ENCODE results near the gene TTLL11.

Gene TTLL11

GRCh38 chr9:122100756-122101155, 7.6 kb upstream of the TTLL11 start:
- no peak for ATAC-seq
- H3K4me3 Mint-ChIP-seq, result no peak overlapping the region
- no peaks in the 10 kb centered on the region for H3K4me1 Mint-ChIP-seq
- H3K27ac Mint-ChIP-seq, result no peak overlapping the region
- no peak for DNase-seq (ENCODE audit: low spot score in 2 of 2)
- no peaks in the 10 kb centered on the region for H3K36me3 Mint-ChIP-seq
- H3K9me3 Mint-ChIP-seq, result peaks cover 7% of the 10 kb centered on the region

- H3K4me3 Mint-ChIP-seq, result no peak overlapping the region
- ATAC-seq (peak; percentile 83), DNase-seq (ENCODE audit: low spot score in 2 of 2) (peak; percentile 69 to 83)
- H3K27ac Mint-ChIP-seq, result no peak overlapping the region
- H3K36me3 Mint-ChIP-seq, result no peaks in the 10 kb centered on the region
- peaks cover 11% of the 10 kb centered on the region for H3K4me1 Mint-ChIP-seq
- peaks cover 7% of the 10 kb centered on the region for H3K9me3 Mint-ChIP-seq
Observed at GRCh38 chr9:122099271-122099869, 6.3 kb upstream of the TTLL11 start.

- H3K4me3 Mint-ChIP-seq, result no peak overlapping the region
- ATAC-seq (no peak), DNase-seq (ENCODE audit: low spot score in 2 of 2) (no peak)
- no peak overlapping the region for H3K27ac Mint-ChIP-seq
- no peaks in the 10 kb centered on the region for H3K36me3 Mint-ChIP-seq
- no peaks in the 10 kb centered on the region for H3K9me3 Mint-ChIP-seq
- peaks cover 23% of the 10 kb centered on the region for H3K4me1 Mint-ChIP-seq
Observed at GRCh38 chr9:122097679-122098315, 4.7 kb upstream of the TTLL11 start.

GRCh38 chr9:122096620-122097415, 3.7 kb upstream of the TTLL11 start:
- no peak for DNase-seq (ENCODE audit: low spot score in 2 of 2)
- no peaks in the 10 kb centered on the region for H3K36me3 Mint-ChIP-seq
- H3K27ac Mint-ChIP-seq, result peak overlapping the region; percentile 9
- no peak for ATAC-seq
- no peaks in the 10 kb centered on the region for H3K9me3 Mint-ChIP-seq
- no peak overlapping the region for H3K4me3 Mint-ChIP-seq
- H3K4me1 Mint-ChIP-seq, result peaks cover 30% of the 10 kb centered on the region

GRCh38 chr9:122095010-122095767, 2.1 kb upstream of the TTLL11 start:
- peaks cover 43% of the 10 kb centered on the region for H3K4me1 Mint-ChIP-seq
- DNase-seq (ENCODE audit: low spot score in 2 of 2), result peak; percentile 18 to 76
- peak overlapping the region; percentile 83 for H3K4me3 Mint-ChIP-seq
- no peaks in the 10 kb centered on the region for H3K36me3 Mint-ChIP-seq
- H3K27ac Mint-ChIP-seq, result no peak overlapping the region
- ATAC-seq, result no peak
- no peaks in the 10 kb centered on the region for H3K9me3 Mint-ChIP-seq

GRCh38 chr9:122091682-122092592, 1.2 kb downstream of the TTLL11 start:
- Mint-ChIP-seq H3K4me1 (peaks cover 45% of the 10 kb centered on the region), H3K4me3 (peak overlapping the region; percentile 83), H3K36me3 (no peaks in the 10 kb centered on the region), H3K9me3 (no peaks in the 10 kb centered on the region), H3K27ac (peak overlapping the region; percentile 79)
- no peak for ATAC-seq
- DNase-seq (ENCODE audit: low spot score in 2 of 2), result peak in 1 of 2 donors; percentile 55

- no peak for DNase-seq (ENCODE audit: low spot score in 2 of 2)
- ATAC-seq, result no peak
- no peaks in the 10 kb centered on the region for H3K36me3 Mint-ChIP-seq
- H3K9me3 Mint-ChIP-seq, result no peaks in the 10 kb centered on the region
- H3K27ac Mint-ChIP-seq, result no peak overlapping the region
- H3K4me3 Mint-ChIP-seq, result peak overlapping the region; percentile 83
- H3K4me1 Mint-ChIP-seq, result peaks cover 45% of the 10 kb centered on the region
Observed at GRCh38 chr9:122090981-122091380, 2.1 kb downstream of the TTLL11 start.

- no peak for ATAC-seq
- H3K9me3 Mint-ChIP-seq, result no peaks in the 10 kb centered on the region
- DNase-seq (ENCODE audit: low spot score in 2 of 2), result no peak
- no peak overlapping the region for H3K27ac Mint-ChIP-seq
- H3K4me3 Mint-ChIP-seq, result no peak overlapping the region
- peaks cover 44% of the 10 kb centered on the region for H3K4me1 Mint-ChIP-seq
- no peaks in the 10 kb centered on the region for H3K36me3 Mint-ChIP-seq
Observed at GRCh38 chr9:122090287-122090883, 2.7 kb downstream of the TTLL11 start.

GRCh38 chr9:122088880-122089706, 4.0 kb downstream of the TTLL11 start:
- H3K4me1 Mint-ChIP-seq, result peaks cover 31% of the 10 kb centered on the region
- no peaks in the 10 kb centered on the region for H3K9me3 Mint-ChIP-seq
- H3K27ac Mint-ChIP-seq, result no peak overlapping the region
- ATAC-seq, result no peak
- H3K36me3 Mint-ChIP-seq, result no peaks in the 10 kb centered on the region
- DNase-seq (ENCODE audit: low spot score in 2 of 2), result no peak
- H3K4me3 Mint-ChIP-seq, result no peak overlapping the region

- ATAC-seq (no peak), DNase-seq (ENCODE audit: low spot score in 2 of 2) (no peak)
- Mint-ChIP-seq H3K9me3 (no peaks in the 10 kb centered on the region), H3K27ac (no peak overlapping the region), H3K4me1 (peaks cover 31% of the 10 kb centered on the region), H3K36me3 (no peaks in the 10 kb centered on the region), H3K4me3 (no peak overlapping the region)
Observed at GRCh38 chr9:122087406-122088200, 5.5 kb downstream of the TTLL11 start.

- Mint-ChIP-seq H3K9me3 (no peaks in the 10 kb centered on the region), H3K27ac (no peak overlapping the region), H3K4me1 (peaks cover 25% of the 10 kb centered on the region), H3K4me3 (no peak overlapping the region), H3K36me3 (no peaks in the 10 kb centered on the region)
- ATAC-seq (no peak), DNase-seq (ENCODE audit: low spot score in 2 of 2) (no peak)
Observed at GRCh38 chr9:122086873-122087272, 6.2 kb downstream of the TTLL11 start.

- DNase-seq (ENCODE audit: low spot score in 2 of 2), result no peak
- Mint-ChIP-seq H3K4me1 (peaks cover 12% of the 10 kb centered on the region), H3K36me3 (no peaks in the 10 kb centered on the region), H3K9me3 (no peaks in the 10 kb centered on the region), H3K4me3 (no peak overlapping the region), H3K27ac (no peak overlapping the region)
- ATAC-seq, result no peak
Observed at GRCh38 chr9:122085260-122085659, 7.8 kb downstream of the TTLL11 start.

Measured in stimulated activated effector memory CD8-positive, alpha-beta T cell treated with anti-CD3 and anti-CD28 coated beads, Interleukin-12 subunit alpha, Interleukin-12 subunit beta, amount 100 ng/mL, for 72 hours (primary cell).